Transverse colon (tissue), 4 donors: ENCODE measurements around the gene TRPM1. TPM values are rescaled to one million over a fixed set of nuclear protein-coding genes. Genes with fewer than 3 reads are reported as not detected.

ENCODE experiments used
- DNase-seq: peaks from one replicate; pipeline ENCODE4 v3.0.0-alpha.2; 2019
- H3K27ac ChIP-seq, 4 donors: fragments of 200-600 bp; sonication (generic); 2 replicates each; pipeline ENCODE4 v1.5.1; 2016 to 2018; ENCODE audit warnings: inconsistent platforms in 4 of 4
- H3K27me3 ChIP-seq: fragments of 200-600 bp; sonication (generic); 2 replicates; pipeline ENCODE4 v1.5.1; 2017; ENCODE audit warnings: inconsistent platforms
- H3K36me3 ChIP-seq, 4 donors: fragments of 200-600 bp; sonication (generic); 2 replicates each; pipeline ENCODE4 v1.5.1; 2017 to 2019; ENCODE audit warnings: inconsistent platforms in 4 of 4
- H3K4me1 ChIP-seq, 4 donors: fragments of 200-600 bp; sonication (generic); 2 replicates each; pipeline ENCODE4 v1.5.1; 2017 to 2020; ENCODE audit warnings: inconsistent platforms in 4 of 4
- H3K4me3 ChIP-seq, 4 donors: fragments of 200-600 bp; sonication (generic); 1 replicate in 1 of 4; 2 replicates in 3 of 4; pipeline versions ENCODE4 v1.5.1 to v1.6.1; 2017 to 2019; ENCODE audit warnings: inconsistent platforms in 4 of 4
- H3K9me3 ChIP-seq, 2 donors: fragments of 200-600 bp; sonication (generic); 2 replicates each; pipeline ENCODE4 v1.5.1; 2017 to 2019; ENCODE audit warnings: inconsistent platforms in 2 of 2
- EP300 ChIP-seq: sonication (generic); formaldehyde crosslinking; IDR thresholded peaks from one replicate; pipeline ENCODE4 v1.6.1; 2017; ENCODE audit warnings: antibody characterized with exemption, low read depth
- POLR2A ChIP-seq: fragments of 450-650 bp; IDR thresholded peaks from one replicate; pipeline ENCODE4 v1.6.1; 2016; ENCODE audit warnings: antibody characterized with exemption, mild to moderate bottlenecking, moderate library complexity
- POLR2AphosphoS5 ChIP-seq, 3 donors: sonication (generic); formaldehyde crosslinking; IDR thresholded peaks; one replicate each; pipeline ENCODE4 v1.6.1; 2016; ENCODE audit warnings: antibody characterized with exemption in 3 of 3
- WGBS, 2 donors: methylation state at CpG; one replicate each; pipeline ENCODE4 v1.1.5; 2018; ENCODE audit warnings: low coverage in 1 of 2; 5-methylcytosine and 5-hydroxymethylcytosine counted together
- in situ Hi-C, 4 donors: fragments of 200-750 bp; cut with MboI; loops; one replicate each; pipeline versions ENCODE4 v1.15.0 to v1.15.1; 2017; ENCODE audit warnings: low sequenced_read_pairs in 3 of 4, low pct_ligation_motif_present in 1 of 4, low pct_unique_long_range_greater_than_20kb in 1 of 4
- intact Hi-C: fragments of 100-400 bp; cut with DNase I; formaldehyde crosslinking; loops from one replicate; pipeline ENCODE4 v1.15.1; 2023; ENCODE audit warnings: low total_unique reads
- total RNA-seq, 4 donors: library from RNA; depleted of rRNA; stranded (reverse); fragments of >200 nt; gene quantifications; one replicate each; pipeline ENCODE4 v1.1.0, GENCODE V29; 2016
- TF ChIP-seq, protein P1 (sequence below), 5 experiments: fragments of 200-600 bp in 3 of 5; fragments of 450-650 bp in 2 of 5; sonication (generic) in 3 of 5; IDR thresholded peaks; 1 replicate in 2 of 5; 2 replicates in 3 of 5; pipeline ENCODE4 v1.5.1; 2016 to 2017; ENCODE audit warnings: antibody characterized with exemption in 5 of 5, inconsistent platforms in 3 of 5, mild to moderate bottlenecking in 2 of 5, moderate library complexity in 1 of 5

The TRPM1 gene
- total RNA-seq, 4 donors from 2014 or later = not detected

DNA sequence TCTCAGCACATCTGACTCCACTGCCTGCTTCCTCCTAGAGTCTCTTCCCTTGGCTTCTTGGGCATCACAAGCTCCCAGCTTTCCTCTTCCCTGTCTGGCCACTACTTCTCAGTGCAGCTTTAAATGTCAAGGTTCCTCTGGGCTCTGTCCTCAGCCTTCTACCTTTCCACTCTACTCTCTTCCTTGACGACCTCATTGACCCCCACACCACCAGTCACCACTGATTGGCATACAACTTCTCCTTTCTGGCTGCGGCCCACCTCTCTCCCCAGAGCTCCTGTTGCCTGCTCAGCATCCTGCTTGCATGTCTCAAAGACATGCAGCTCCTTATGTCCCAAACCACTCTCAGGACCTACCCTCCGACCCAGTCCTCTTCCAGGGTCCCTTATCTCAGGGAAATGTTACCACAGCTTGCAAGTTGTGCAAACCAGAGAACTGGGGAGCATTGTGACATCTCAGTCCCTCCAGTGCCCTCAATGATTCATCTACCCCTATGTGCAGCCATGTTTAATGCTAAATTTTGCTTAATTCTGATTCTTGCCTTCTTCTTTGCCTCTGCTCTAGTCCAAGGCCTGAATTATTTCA lies 49.9 kb downstream of the TRPM1 start:
- in situ Hi-C loops (no loop called here), intact Hi-C loops (no loop called here)
- Histone ChIP-seq H3K36me3 (no peaks in the 10 kb centered on the region), H3K9me3 (no peaks in the 10 kb centered on the region), H3K27ac (no peak overlapping the region), H3K4me3 (no peak overlapping the region), H3K27me3 (no peaks in the 10 kb centered on the region), H3K4me1 (no peaks in the 10 kb centered on the region)
- DNase-seq = no peak
- TF ChIP-seq, protein P1, sequence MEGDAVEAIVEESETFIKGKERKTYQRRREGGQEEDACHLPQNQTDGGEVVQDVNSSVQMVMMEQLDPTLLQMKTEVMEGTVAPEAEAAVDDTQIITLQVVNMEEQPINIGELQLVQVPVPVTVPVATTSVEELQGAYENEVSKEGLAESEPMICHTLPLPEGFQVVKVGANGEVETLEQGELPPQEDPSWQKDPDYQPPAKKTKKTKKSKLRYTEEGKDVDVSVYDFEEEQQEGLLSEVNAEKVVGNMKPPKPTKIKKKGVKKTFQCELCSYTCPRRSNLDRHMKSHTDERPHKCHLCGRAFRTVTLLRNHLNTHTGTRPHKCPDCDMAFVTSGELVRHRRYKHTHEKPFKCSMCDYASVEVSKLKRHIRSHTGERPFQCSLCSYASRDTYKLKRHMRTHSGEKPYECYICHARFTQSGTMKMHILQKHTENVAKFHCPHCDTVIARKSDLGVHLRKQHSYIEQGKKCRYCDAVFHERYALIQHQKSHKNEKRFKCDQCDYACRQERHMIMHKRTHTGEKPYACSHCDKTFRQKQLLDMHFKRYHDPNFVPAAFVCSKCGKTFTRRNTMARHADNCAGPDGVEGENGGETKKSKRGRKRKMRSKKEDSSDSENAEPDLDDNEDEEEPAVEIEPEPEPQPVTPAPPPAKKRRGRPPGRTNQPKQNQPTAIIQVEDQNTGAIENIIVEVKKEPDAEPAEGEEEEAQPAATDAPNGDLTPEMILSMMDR (IDR thresholded peaks at IDR 0.05) = no peak
- no peak for TF ChIP-seq POLR2AphosphoS5 (IDR thresholded peaks at IDR 0.05)
- TF ChIP-seq EP300 = no peak
- no peak for TF ChIP-seq POLR2A
- 52 to 71% methylated on average over 3 of the region's 3 CpGs for WGBS, 2 donors

DNA sequence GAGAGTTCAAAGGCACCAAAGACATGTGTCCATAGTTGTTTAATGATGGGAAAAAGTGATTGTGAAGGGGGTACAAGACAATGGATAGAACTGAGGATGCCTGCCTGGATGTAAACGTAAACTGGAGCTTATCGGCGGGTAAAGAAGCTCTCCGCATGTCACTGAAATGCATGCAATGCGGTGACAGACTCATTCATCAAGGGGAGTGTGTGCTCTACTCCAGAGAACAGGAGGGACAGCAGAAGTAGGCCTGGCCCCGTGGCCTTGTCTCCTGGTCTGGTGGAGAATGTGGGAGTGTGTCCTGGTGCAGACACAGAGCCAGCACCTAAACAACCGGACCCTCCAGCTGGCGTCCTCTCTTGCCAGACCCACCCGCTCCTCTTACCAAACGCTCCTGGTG lies 50.6 kb downstream of the TRPM1 start:
- H3K36me3 ChIP-seq = no peaks in the 10 kb centered on the region
- WGBS, 2 donors = 85 to 91% methylated on average over 5 to 10 of the region's 10 CpGs
- no peak overlapping the region for H3K27ac ChIP-seq
- in situ Hi-C loops = no loop called here
- no peak for DNase-seq
- no peaks in the 10 kb centered on the region for H3K9me3 ChIP-seq
- TF ChIP-seq POLR2A (no peak), EP300 (no peak), POLR2AphosphoS5 (IDR thresholded peaks at IDR 0.05) (no peak)
- TF ChIP-seq, protein P1 (IDR thresholded peaks at IDR 0.05) = no peak
- intact Hi-C loops = no loop called here
- H3K4me3 ChIP-seq = no peak overlapping the region
- H3K4me1 ChIP-seq = no peaks in the 10 kb centered on the region
- no peaks in the 10 kb centered on the region for H3K27me3 ChIP-seq

DNA sequence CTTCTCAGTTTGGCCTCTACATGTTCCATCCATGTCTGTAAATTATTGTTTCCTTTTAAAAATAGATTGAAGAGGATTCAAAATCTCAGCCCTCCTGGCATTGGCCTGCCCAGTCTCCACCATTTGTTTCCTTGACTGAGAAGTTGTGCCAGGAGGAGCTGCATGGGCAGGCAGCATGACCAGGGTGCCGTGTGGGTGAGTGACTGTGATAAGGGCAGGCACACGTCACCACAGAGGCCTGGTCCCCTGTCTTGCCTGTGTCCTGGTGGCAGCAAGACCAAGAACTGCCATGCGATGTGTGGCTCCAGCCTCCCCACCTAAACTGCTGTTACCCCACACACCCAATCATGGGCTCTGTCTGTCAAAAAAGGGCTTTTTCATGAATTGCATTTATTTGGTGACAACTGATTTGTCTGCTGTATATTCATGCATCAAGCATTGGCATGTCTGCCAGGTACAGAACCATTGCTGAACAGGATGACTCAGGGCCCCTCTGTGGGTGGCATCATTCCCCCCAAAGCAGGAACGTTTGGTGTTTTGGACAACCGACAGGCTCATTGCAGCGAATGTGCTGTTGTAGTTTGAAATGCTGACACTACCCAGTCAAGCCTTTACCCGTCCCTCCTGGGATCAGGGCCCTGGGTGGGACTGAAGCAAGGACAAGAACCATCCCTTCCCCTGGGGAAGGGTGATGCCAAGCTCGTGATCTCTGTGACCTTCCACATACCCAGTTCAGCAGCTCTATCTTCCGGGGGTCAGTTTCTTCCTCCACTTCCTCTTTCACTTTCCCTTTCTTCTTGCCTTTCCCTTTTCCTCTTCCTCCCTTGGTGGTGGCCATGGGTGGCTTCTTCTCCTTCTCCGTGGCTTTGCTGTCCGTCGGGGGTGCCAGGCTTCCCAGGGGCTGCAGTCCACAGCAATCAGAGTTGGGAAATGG lies 51.6 kb downstream of the TRPM1 start:
- H3K36me3 ChIP-seq = no peaks in the 10 kb centered on the region
- no peaks in the 10 kb centered on the region for H3K9me3 ChIP-seq
- TF ChIP-seq EP300 = no peak
- no peak for TF ChIP-seq POLR2AphosphoS5 (IDR thresholded peaks at IDR 0.05)
- intact Hi-C loops = no loop called here
- H3K27ac ChIP-seq = no peak overlapping the region
- no peaks in the 10 kb centered on the region for H3K4me1 ChIP-seq
- WGBS, 2 donors = 45 to 75% methylated on average over 5 to 12 of the region's 12 CpGs
- DNase-seq = no peak
- H3K4me3 ChIP-seq = no peak overlapping the region
- in situ Hi-C loops = no loop called here
- no peaks in the 10 kb centered on the region for H3K27me3 ChIP-seq

DNA sequence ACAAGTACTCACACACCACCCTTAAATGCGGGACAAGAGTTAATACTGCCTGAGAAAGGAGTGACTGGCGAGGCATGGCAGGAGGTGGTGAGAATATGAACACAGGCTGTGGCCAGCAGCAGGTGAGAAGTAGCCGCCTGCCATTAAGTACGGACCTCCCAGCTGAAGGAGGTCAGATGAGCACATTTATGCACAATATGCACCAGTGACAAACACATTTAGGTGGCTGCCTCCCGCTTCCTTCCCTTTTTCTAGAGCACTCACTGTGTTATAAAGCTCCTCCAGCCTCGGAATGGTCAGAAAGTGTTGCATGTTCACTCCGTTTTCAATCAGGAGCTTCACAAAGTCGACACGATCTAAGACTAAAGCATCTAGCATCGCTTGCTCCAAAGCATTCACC lies 52.4 kb downstream of the TRPM1 start:
- in situ Hi-C loops (no loop called here), intact Hi-C loops (no loop called here)
- Histone ChIP-seq H3K4me1 (no peaks in the 10 kb centered on the region), H3K9me3 (no peaks in the 10 kb centered on the region), H3K36me3 (no peaks in the 10 kb centered on the region), H3K27me3 (no peaks in the 10 kb centered on the region), H3K27ac (no peak overlapping the region), H3K4me3 (no peak overlapping the region)
- no peak for DNase-seq
- WGBS, 2 donors = 59 to 82% methylated on average over 9 to 10 of the region's 10 CpGs
- TF ChIP-seq POLR2A (no peak), POLR2AphosphoS5 (IDR thresholded peaks at IDR 0.05) (no peak), EP300 (no peak)
- TF ChIP-seq, protein P1 (IDR thresholded peaks at IDR 0.05) = no peak
